Loucy (cell line): ENCODE measurements around the gene GMEB2.

Experiments
- H2AFZ ChIP-seq: fragments of 200-600 bp; sonication (generic); 2 replicates; pipeline ENCODE4 v1.6.0; 2016; ENCODE audit warnings: antibody characterized with exemption, mild to moderate bottlenecking, low read length, moderate library complexity
- H3F3A ChIP-seq: fragments of 200-600 bp; 2 replicates; pipeline ENCODE4 v1.6.0; 2016; ENCODE audit warnings: antibody characterized with exemption, low read depth, mild to moderate bottlenecking
- H3K27me3 ChIP-seq: fragments of 200-600 bp; sonication (generic); 2 replicates; pipeline ENCODE4 v1.6.1; 2014; ENCODE audit warnings: low read length, mild to moderate bottlenecking; ENCODE audit not compliant: insufficient read depth, poor library complexity, severe bottlenecking
- H3K36me3 ChIP-seq: fragments of 200-600 bp; sonication (generic); 2 replicates; pipeline ENCODE4 v1.6.1; 2016; ENCODE audit warnings: low read length; ENCODE audit not compliant: insufficient read depth
- H3K4me1 ChIP-seq: fragments of 200-600 bp; sonication (generic); 2 replicates; pipeline ENCODE4 v1.5.1; 2014; ENCODE audit warnings: low read length, mild to moderate bottlenecking; ENCODE audit not compliant: insufficient read depth, poor library complexity, severe bottlenecking
- H3K4me2 ChIP-seq: fragments of 200-600 bp; sonication (generic); 2 replicates; pipeline ENCODE4 v1.6.0; 2014; ENCODE audit warnings: antibody characterized with exemption, low read length, low read depth, mild to moderate bottlenecking; ENCODE audit not compliant: poor library complexity, severe bottlenecking
- H3K4me3 ChIP-seq: fragments of 200-600 bp; sonication (generic); 2 replicates; pipeline ENCODE4 v1.5.1; 2014; ENCODE audit warnings: low read length, mild to moderate bottlenecking, mixed read lengths; ENCODE audit not compliant: poor library complexity, severe bottlenecking
- H3K79me2 ChIP-seq: fragments of 200-600 bp; sonication (generic); 2 replicates; pipeline ENCODE4 v1.6.1; 2014; ENCODE audit warnings: low read length; ENCODE audit not compliant: insufficient read depth
- H3K9ac ChIP-seq: fragments of 200-600 bp; sonication (generic); 2 replicates; pipeline ENCODE4 v1.6.0; 2014; ENCODE audit warnings: mild to moderate bottlenecking, low read depth, low read length, moderate library complexity; ENCODE audit not compliant: poor library complexity, severe bottlenecking
- H3K9me2 ChIP-seq: fragments of 200-600 bp; sonication (generic); replicated peaks from 2 replicates; pipeline ENCODE4 v1.6.1; 2016; ENCODE audit warnings: low read depth, low read length, mixed read lengths
- H3K9me3 ChIP-seq: fragments of 200-600 bp; sonication (generic); 2 replicates; pipeline ENCODE4 v1.6.1; 2014; ENCODE audit warnings: mild to moderate bottlenecking, antibody characterized with exemption, low read length, low read depth; ENCODE audit not compliant: insufficient read depth
- H4K20me1 ChIP-seq: fragments of 200-600 bp; sonication (generic); 2 replicates; pipeline ENCODE4 v1.6.0; 2014; ENCODE audit warnings: antibody characterized with exemption, low read length, mild to moderate bottlenecking; ENCODE audit not compliant: insufficient read depth, poor library complexity, severe bottlenecking
- CTCF ChIP-seq: fragments of 200-600 bp; sonication (generic); conservative IDR thresholded peaks from 2 replicates; pipeline ENCODE4 v1.5.1; 2014; ENCODE audit warnings: mild to moderate bottlenecking, antibody characterized with exemption, low read length
- EZH2phosphoT487 ChIP-seq: fragments of 200-600 bp; IDR thresholded peaks from 2 replicates; pipeline ENCODE4 v1.6.1; 2018; ENCODE audit warnings: antibody characterized with exemption, mild to moderate bottlenecking, moderate library complexity, borderline replicate concordance

The GMEB2 gene

GRCh38 chr20:63587776-63588591 lies 38.9 kb downstream of the GMEB2 start:
- Histone ChIP-seq H2AFZ (no peak overlapping the region), H3K27me3 (no peaks in the 10 kb centered on the region), H4K20me1 (no peaks in the 10 kb centered on the region), H3K36me3 (peaks cover 2% of the 10 kb centered on the region; the same call in 1 of the 2 replicates), H3K9me2 (no peaks in the 10 kb centered on the region), H3K9me3 (no peaks in the 10 kb centered on the region), H3F3A (no peaks in the 10 kb centered on the region), H3K79me2 (no peaks in the 10 kb centered on the region), H3K4me1 (no peaks in the 10 kb centered on the region), H3K9ac (no peak overlapping the region), H3K4me2 (no peak overlapping the region), H3K4me3 (no peak overlapping the region)
- no peak for TF ChIP-seq EZH2phosphoT487
- no peak for TF ChIP-seq CTCF

- TF ChIP-seq CTCF (no peak), EZH2phosphoT487 (no peak)
- H3K27me3 ChIP-seq: no peaks in the 10 kb centered on the region
These were observed 39.6 kb downstream of the GMEB2 start for GRCh38 chr20:63587256-63587655.

GRCh38 chr20:63586797-63587196 lies 40.1 kb downstream of the GMEB2 start:
- no peaks in the 10 kb centered on the region for H4K20me1 ChIP-seq
- H3K9me3 ChIP-seq: no peaks in the 10 kb centered on the region
- no peak overlapping the region for H3K4me3 ChIP-seq
- no peak overlapping the region for H3K4me2 ChIP-seq
- TF ChIP-seq CTCF: no peak
- no peak for TF ChIP-seq EZH2phosphoT487
- no peaks in the 10 kb centered on the region for H3F3A ChIP-seq
- H3K36me3 ChIP-seq: no peaks in the 10 kb centered on the region; the same call in 1 of the 2 replicates
- no peaks in the 10 kb centered on the region for H3K4me1 ChIP-seq
- H3K9ac ChIP-seq: no peak overlapping the region
- H3K79me2 ChIP-seq: no peaks in the 10 kb centered on the region
- H3K9me2 ChIP-seq: no peaks in the 10 kb centered on the region
- H2AFZ ChIP-seq: no peak overlapping the region
- no peaks in the 10 kb centered on the region for H3K27me3 ChIP-seq

More at GRCh38 chr20:63587256-63587655, 39.6 kb downstream of the GMEB2 start:
- no peaks in the 10 kb centered on the region for H3K4me1 ChIP-seq
- H3K36me3 ChIP-seq: no peaks in the 10 kb centered on the region; the same call in 1 of the 2 replicates
- H4K20me1 ChIP-seq: no peaks in the 10 kb centered on the region
- no peaks in the 10 kb centered on the region for H3K9me3 ChIP-seq
- no peak overlapping the region for H3K9ac ChIP-seq
- no peaks in the 10 kb centered on the region for H3K9me2 ChIP-seq
- H3K79me2 ChIP-seq: no peaks in the 10 kb centered on the region
- no peak overlapping the region for H3K4me3 ChIP-seq
- no peaks in the 10 kb centered on the region for H3F3A ChIP-seq
- no peak overlapping the region for H3K4me2 ChIP-seq
- no peak overlapping the region for H2AFZ ChIP-seq
